NB4 (cell line): Measurements from ENCODE around the gene DBI.

Source experiments
- DNase-seq: peaks from one replicate; pipeline ENCODE4 v3.0.0; 2010; ENCODE audit warnings: low read depth
- H3K4me3 ChIP-seq: one replicate; pipeline ENCODE4 v1.5.1; 2011; ENCODE audit warnings: mild to moderate bottlenecking, low read depth, low read length, moderate library complexity
- MYC ChIP-seq: IDR thresholded peaks from 2 replicates; pipeline ENCODE4 v1.6.1; 2011; ENCODE audit warnings: low read depth, low read length
- POLR2A ChIP-seq: IDR thresholded peaks from 2 replicates; pipeline ENCODE4 v1.6.1; 2011; ENCODE audit warnings: mild to moderate bottlenecking; ENCODE audit not compliant: insufficient read length; ENCODE audit errors: extremely low read depth
- TF ChIP-seq, protein P1 (sequence below): IDR thresholded peaks from 2 replicates; pipeline ENCODE4 v1.6.1; 2011; ENCODE audit warnings: low read depth, low read length
- TF ChIP-seq, protein P2 (sequence below): IDR thresholded peaks from one replicate; pipeline ENCODE4 v1.5.1; 2012; ENCODE audit warnings: low read depth, low read length

The DBI gene

DNA sequence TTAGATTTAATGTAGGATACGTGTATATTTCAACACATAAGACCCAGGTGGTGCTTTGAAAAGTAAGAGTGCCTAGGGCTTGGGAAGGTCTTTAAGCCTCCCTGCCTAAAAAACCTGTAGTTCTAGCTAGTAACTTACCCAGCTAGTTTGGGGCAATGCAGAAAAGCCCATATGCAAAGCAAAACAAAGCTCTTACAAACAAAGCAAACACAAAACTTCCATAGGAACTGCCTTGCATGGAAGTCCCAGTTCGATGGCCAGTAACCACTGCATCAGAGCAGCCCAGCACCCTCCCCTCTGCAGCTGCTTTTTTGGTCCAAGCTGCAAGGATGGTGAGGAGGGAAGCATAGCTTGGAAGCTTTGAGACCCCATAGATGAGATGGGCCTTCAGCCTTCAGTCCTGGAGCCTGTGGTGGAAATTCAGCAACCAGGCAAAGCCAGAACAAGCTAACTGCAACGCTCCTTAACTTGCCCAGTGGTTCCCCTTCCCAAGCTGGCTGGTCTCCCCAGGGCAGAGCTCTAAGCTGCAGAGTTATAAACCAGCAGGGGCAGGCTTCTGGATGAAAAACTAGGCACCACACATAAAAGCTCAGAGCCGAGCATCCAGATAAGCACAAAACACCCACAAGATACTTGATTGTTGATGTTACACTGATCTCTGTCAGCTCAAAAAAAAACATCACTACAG, 16.3 kb upstream of the DBI start:
- DNase-seq: peak; percentile 27
- H3K4me3 ChIP-seq: no peak overlapping the region
- TF ChIP-seq, protein P1, sequence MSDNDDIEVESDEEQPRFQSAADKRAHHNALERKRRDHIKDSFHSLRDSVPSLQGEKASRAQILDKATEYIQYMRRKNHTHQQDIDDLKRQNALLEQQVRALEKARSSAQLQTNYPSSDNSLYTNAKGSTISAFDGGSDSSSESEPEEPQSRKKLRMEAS: no peak
- TF ChIP-seq MYC: no peak
- TF ChIP-seq POLR2A: no peak
- TF ChIP-seq, protein P2, sequence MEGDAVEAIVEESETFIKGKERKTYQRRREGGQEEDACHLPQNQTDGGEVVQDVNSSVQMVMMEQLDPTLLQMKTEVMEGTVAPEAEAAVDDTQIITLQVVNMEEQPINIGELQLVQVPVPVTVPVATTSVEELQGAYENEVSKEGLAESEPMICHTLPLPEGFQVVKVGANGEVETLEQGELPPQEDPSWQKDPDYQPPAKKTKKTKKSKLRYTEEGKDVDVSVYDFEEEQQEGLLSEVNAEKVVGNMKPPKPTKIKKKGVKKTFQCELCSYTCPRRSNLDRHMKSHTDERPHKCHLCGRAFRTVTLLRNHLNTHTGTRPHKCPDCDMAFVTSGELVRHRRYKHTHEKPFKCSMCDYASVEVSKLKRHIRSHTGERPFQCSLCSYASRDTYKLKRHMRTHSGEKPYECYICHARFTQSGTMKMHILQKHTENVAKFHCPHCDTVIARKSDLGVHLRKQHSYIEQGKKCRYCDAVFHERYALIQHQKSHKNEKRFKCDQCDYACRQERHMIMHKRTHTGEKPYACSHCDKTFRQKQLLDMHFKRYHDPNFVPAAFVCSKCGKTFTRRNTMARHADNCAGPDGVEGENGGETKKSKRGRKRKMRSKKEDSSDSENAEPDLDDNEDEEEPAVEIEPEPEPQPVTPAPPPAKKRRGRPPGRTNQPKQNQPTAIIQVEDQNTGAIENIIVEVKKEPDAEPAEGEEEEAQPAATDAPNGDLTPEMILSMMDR: no peak

DNA sequence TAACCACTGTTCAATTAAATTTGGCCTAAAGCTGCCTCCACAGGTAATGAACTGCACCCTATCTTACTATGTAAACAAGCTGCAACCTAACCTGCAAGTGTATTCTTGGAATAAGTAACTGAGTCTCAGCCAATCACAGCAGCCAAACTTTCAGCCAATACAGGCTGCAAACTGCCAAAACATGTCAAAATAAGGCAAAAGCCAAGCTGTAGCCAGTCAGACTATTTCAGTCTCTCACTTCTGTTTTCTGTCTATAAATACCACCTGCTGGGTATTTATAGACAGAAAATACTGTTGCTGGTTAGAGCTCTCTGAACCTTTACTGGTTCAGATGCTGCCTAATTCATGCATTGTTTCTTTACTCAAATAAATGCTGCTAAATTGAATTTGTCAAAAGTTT, 14.4 kb upstream of the DBI start:
- no peak overlapping the region for H3K4me3 ChIP-seq
- TF ChIP-seq, protein P2: no peak
- TF ChIP-seq POLR2A (no peak), MYC (no peak)
- TF ChIP-seq, protein P1: no peak
- DNase-seq: peak; percentile 68

DNA sequence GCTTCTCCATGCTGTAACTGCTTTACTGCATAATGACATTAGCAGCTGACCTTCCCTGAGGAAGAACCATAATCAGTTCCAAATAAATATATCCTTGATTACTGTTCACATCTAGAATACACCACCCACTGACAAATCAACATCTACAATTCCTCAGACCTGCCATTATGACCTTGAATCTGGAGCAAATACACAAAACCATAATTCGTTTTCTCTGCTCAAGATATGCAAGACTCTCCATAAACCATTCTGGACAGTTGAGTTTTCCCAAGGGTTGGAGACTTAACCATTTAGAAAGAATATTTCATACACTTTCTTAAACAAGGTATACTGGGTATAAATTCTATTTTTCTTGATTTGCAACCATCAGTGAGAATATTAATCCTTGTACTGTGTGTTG, 11.9 kb upstream of the DBI start:
- TF ChIP-seq, protein P2: no peak
- TF ChIP-seq, protein P1: no peak
- TF ChIP-seq POLR2A (no peak), MYC (no peak)
- no peak for DNase-seq
- no peak overlapping the region for H3K4me3 ChIP-seq

DNA sequence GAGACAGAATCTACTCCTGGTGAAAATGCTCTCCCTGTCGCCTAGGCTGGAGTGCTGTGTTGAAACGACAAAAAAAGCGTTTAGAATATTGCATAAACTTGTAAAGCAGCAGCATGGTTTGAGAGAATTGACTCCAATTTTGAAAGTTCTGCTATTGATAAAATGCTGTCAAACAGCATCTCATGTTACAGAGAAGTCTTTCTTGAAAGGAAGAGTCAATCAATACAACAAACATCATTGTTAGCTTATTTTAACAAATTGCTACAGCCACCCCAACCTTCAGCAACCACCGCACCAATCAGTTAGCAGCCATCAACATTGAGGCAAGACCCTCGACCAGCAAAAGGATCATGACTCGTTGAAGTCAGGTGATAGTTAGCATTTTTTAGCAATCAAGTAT, 7.0 kb upstream of the DBI start:
- no peak for TF ChIP-seq MYC
- TF ChIP-seq, protein P1: no peak
- no peak overlapping the region for H3K4me3 ChIP-seq
- DNase-seq: no peak

DNA sequence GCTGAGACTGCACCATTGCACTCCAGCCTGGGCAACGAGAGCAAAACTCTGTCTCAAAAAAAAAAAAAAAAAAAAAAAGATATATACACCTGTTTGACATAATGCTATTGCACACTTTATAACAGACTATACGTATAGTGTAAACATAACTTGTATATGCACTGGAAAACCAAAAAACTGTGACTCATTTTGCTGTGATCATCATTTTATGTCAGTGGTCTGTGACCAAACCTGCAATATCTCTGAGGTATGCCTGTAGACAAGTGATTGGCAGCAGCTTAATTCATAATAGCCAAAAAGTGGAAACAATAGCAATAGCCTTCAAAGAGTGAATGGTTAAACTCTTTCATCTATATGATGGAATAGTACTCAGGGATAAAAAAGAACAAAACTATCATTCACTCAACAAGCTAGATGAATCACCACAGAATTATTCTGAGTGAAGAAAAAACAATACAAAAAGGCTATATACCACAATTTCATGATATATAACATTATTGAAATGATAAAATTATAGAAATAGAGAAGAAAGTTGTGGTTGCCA, 6.3 kb upstream of the DBI start:
- no peak overlapping the region for H3K4me3 ChIP-seq
- TF ChIP-seq, protein P1: no peak
- no peak for TF ChIP-seq MYC
- TF ChIP-seq, protein P2: no peak
- TF ChIP-seq POLR2A: no peak
- no peak for DNase-seq

DNA sequence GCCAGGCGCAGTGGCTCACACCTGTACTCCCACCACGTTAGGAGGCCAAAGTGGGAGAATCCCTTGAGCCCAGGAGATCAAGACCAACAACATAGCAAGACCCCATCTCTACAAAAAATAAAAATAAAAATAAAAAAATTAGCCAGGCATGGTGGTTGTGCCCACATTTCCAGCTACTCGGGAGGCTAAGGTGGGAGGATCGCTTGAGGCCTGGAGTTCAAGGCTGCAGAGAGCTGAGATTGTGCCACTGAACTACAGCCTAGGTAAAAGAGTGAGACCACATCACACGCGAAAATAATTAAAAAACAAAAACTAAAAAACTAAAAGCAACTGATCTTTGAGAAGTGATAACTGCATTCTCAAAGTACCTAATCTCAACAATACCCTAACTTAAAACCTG, 2.0 kb upstream of the DBI start:
- TF ChIP-seq, protein P1: no peak
- TF ChIP-seq, protein P2: no peak
- TF ChIP-seq MYC: no peak
- no peak for TF ChIP-seq POLR2A
- peak overlapping the region; percentile 73 for H3K4me3 ChIP-seq
- DNase-seq: no peak
